SW 1271 (cell line): ENCODE measurements around the gene CAMK4.
"Not testable (repeated sequence)": the region's sequence is repeated elsewhere in the genome, so short reads cannot be mapped to it uniquely, and the experiment has no call there.

Experiments used
- DNase-seq, 2 experiments: peaks; one replicate each; lab custom pipeline; 2025; lab: John Stamatoyannopoulos, UW

The CAMK4 gene

GRCh38 chr5:111383288-111383970 is 159.2 kb downstream of the CAMK4 start:
- no peak for DNase-seq

DNA sequence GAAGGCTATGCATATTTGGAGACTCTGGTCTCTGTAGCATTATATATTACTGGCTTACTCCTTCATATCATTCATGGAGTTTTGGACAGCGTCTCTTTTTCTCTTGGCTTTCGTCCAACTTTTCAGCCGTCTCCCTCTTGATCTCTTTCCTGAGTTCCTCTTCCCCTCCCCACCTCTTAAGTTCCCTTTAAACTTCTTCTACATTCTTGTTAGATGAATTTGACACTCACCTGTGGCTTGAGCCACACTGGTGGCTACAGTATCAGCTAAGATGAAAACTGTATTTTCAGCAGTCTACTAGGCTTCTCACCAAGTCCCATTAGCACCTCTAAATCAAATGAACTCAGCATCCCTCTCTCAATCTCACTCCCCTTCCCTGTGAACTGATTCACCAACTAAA is 160.0 kb downstream of the CAMK4 start:
- no peak for DNase-seq

DNA sequence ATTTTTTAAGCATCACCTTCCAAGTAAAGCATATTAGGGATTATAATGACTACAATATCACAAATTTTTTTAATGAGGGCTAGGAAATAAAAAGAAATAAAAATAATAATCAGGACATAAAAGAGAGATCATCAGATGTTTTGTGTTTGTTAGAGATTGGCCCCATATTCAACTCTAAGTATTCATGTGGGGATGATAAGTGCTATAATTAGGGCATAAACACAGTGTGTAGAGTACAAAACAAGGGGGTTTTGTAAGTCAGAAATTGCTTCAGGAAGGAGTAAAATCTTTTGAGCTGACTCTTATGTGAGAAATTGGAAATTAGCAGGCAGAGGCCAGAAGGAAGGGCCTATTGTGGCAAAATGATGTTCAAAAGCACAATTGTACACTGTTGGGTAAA is 160.9 kb downstream of the CAMK4 start:
- DNase-seq = no peak

- DNase-seq = no peak
These were observed 162.0 kb downstream of the CAMK4 start for GRCh38 chr5:111385970-111386831.

DNA sequence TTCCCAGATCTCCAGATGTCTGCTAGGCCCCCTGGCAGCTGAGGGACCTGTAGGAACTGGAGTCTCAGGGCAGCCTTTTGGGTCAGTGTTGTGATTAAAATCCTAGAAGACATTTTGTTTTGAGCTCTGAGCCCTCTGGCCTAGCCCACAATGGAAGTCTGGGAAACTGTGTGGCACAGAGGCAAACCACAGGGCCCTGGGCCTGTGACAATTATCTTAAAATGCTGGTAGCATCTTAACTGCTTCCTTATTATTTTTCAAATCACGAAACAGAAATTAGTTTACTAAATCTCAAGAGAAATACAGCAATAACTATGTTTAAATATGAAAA is 162.6 kb downstream of the CAMK4 start:
- DNase-seq = no peak

- no peak for DNase-seq
These were observed 163.2 kb downstream of the CAMK4 start for GRCh38 chr5:111387361-111387760.

DNA sequence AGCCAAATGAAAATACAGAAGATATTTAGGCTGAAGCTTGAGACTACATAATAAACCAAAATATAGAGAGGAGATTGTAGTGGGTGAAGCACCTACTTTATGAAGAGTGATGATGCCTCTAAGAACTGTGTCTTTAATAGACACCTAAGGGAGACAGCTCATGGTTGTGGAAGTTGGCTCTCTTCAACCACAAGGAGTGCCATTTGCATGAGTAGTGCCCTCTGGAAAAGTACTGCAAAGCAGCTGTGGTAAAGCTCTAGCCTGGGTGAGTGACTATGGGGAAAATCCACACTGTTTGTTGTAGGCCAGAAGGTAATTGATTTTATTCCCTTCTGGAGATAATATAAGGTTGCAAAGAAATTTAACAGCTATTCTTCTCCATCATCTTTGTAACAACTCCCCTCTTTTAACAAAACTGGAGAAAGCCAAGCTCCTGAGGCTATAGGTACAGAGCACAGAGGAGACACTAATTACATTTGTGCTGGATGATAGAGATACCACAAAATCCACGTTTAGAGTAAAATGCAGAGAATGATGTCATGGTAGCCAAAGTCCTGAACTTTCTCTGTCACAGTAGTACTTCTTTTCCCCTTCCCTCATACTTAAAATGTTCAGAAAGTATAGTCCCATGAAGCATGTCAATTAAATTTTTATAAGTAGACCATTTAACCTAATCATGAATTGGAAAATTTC is 165.4 kb downstream of the CAMK4 start:
- peak; percentile 73 to 74 for DNase-seq

DNA sequence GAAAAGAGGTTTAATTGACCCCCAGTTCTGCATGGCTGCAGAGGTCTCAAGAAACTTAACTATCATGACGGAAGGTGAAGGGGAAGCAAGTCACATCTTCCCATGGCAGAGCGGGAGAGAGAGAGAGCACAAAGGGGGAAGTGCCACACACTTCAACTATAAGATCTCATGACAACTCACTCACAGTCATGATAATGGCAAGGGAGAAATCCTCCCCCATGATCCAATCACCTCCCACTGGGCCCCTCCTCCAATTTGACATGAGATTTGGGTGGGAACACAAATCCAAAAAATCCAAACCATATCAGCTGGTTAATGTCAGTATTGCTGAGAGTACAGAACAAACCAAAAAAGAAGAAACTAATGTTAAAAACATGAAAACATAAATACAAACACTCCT is 168.0 kb downstream of the CAMK4 start:
- no peak for DNase-seq

DNA sequence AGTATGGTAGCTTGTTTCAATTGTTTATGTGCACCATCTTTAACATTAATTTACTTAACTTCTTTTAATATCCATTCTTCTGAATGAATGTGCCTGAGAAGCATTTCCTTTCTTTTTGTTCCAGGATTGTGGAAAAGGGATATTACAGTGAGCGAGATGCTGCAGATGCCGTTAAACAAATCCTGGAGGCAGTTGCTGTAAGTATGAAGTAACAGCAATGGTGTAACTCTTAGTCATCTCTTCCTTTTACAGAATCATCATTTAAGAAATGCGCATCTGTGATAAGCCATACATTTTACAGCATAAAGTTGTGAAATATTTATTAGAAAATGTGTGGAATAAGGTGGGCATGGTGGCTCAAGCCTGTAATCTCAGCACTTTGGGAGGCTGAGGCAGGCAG is 170.4 kb downstream of the CAMK4 start:
- peak in 1 of 2 experiments; percentile 31 for DNase-seq

- no peak for DNase-seq
These were observed 173.8 kb downstream of the CAMK4 start for GRCh38 chr5:111398013-111398412.

GRCh38 chr5:111399113-111399512 is 174.9 kb downstream of the CAMK4 start:
- no peak for DNase-seq

GRCh38 chr5:111401906-111402305 is 177.7 kb downstream of the CAMK4 start:
- DNase-seq = no peak

DNA sequence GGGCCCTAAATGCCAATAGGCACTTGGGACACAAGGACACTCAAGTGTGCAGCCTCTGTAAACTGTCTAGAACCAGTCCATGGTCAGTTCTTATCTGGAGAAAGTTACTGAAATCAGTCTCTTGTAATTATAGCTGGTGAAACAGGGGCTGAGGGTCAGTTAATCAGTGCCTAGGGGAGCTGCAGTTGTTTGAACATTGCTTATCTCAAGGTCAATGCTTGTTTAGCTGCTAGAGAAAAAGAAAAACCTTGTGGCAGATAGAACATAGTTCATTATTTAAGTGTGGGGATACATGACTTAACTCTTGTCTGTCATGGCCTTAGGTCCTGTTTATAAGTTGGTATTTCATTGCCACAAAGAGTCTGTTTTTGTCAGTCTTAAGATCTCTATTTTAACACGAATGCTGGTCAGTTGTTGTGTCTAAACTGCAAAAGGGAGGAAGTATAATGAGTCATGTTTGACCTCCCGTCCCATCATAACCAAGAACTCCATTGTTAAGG is 180.1 kb downstream of the CAMK4 start:
- no peak for DNase-seq

- no peak for DNase-seq
These were observed 183.4 kb downstream of the CAMK4 start for GRCh38 chr5:111407562-111407961.

DNA sequence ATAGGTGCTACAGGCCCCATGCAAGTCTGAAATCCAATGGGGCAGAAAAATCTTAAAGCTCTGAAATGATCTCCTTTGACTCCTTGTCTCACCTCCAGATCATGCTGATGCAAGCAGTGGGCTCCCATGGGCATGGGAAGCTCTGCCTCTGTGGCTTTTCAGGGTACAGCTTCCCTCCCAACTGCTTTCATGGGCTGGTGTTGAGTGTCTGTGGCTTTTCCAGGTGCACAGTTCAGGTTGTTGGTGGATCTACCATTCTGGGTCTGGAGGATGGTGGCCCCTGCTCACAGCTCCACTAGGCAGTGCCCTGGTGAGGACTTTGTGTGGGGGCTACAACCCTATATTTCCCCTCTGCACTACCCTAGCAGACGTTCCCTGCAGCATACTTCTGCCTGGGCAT is 184.6 kb downstream of the CAMK4 start:
- no peak for DNase-seq

DNA sequence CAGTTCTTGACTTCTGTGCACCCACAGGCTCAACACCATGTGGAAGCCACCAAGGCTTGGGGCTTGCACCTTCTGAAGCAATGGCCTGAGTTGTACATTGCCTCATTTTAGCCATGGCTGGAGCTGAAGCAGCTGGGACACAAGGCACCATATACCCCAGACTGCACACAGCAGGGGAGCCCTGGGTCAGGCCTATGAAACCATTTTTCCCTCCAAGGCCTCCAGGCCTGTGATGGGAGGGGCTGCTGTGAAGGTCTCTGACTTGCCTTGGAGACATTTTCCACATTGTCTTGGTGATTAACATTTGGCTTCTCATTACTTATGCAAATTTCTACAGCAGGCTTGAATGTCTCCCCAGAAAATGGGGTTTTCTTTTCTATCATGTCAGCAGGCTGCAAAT is 185.1 kb downstream of the CAMK4 start:
- DNase-seq = not testable (repeated sequence)

GRCh38 chr5:111410067-111410466 is 185.9 kb downstream of the CAMK4 start:
- not testable (repeated sequence) for DNase-seq

DNA sequence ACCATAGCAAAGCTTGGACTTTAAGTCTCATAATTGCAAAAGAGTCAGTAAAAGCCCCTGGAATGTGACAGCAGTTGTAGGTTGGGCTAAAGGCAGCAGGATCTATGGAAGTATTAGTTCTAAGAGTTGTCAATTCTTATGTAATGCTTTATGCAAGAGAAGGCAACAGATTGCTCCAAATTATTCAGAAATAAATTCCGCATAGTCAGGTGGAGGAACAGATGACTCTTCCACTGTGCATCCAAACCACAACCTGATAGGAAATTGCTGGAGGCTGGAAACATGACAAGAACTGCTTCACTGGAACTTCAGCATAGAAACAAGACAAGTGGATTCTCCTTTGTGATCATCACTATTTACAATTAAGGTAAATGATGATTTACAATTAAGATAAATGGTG is 187.1 kb downstream of the CAMK4 start:
- no peak for DNase-seq

- no peak for DNase-seq
These were observed 188.4 kb downstream of the CAMK4 start for GRCh38 chr5:111412593-111412992.

DNA sequence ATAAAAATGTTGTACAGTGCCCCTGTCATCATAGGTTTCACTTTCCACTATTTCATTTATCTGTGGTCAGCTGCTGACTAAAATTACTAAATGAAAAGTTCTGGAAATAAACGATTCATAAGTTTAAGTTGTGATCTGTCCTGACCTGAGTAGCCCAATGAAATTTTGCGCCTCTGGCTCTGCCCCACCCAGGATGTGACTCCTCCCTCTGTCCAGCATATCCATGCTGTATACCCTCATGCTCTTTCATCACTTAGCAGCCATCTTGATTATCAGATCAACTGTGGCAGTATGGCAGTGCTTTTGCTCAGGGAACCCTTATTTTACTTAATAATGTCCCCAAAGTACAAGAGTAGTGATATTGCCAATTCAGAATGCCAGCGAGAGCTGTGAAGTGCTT is 190.9 kb downstream of the CAMK4 start:
- DNase-seq = no peak

GRCh38 chr5:111422245-111422644 is 198.1 kb downstream of the CAMK4 start:
- DNase-seq = no peak

- DNase-seq = no peak
These were observed 198.8 kb downstream of the CAMK4 start for GRCh38 chr5:111422747-111423720.
